Activated naive CD8-positive, alpha-beta T cell treated with anti-CD3 and anti-CD28 coated beads for 36 hours (primary cell): ENCODE measurements around the gene KCP. TPM values are rescaled to one million over a fixed set of nuclear protein-coding genes. Genes with fewer than 3 reads are reported as not detected.
A peak's percentile ranks its signal among the peaks of the same experiment; 100 is the strongest.
"Not testable (repeated sequence)": the region's sequence is repeated elsewhere in the genome, so short reads cannot be mapped to it uniquely, and the experiment has no call there.

Source experiments
- DNase-seq: peaks from one replicate; pipeline ENCODE4 v3.0.0; 2021
- H3K27ac Mint-ChIP-seq: one replicate; pipeline ENCODE4 v1.8.0; 2022; ENCODE audit warnings: mild to moderate bottlenecking, moderate library complexity, mixed read lengths
- H3K27me3 Mint-ChIP-seq: one replicate; pipeline ENCODE4 v1.8.0; 2022; ENCODE audit warnings: mild to moderate bottlenecking, mixed read lengths
- H3K36me3 Mint-ChIP-seq: one replicate; pipeline ENCODE4 v1.8.0; 2021; ENCODE audit warnings: mild to moderate bottlenecking, mixed read lengths
- H3K4me1 Mint-ChIP-seq: one replicate; pipeline ENCODE4 v1.8.0; 2021; ENCODE audit warnings: mixed read lengths
- H3K4me3 Mint-ChIP-seq: one replicate; pipeline ENCODE4 v1.8.0; 2022; ENCODE audit warnings: mild to moderate bottlenecking, moderate library complexity, mixed read lengths
- H3K9me3 Mint-ChIP-seq: one replicate; pipeline ENCODE4 v1.8.0; 2022; ENCODE audit warnings: mixed read lengths
- total RNA-seq, 2 experiments: library from RNA; stranded (reverse); gene quantifications; one replicate each; pipeline ENCODE4 v1.2.3, GENCODE V29; 2021

KCP gene
- total RNA-seq: under 1 TPM; 0.10 to 0.14 TPM

GRCh38 chr7:128910569-128910945 is at the start of gene KCP:
KCP (minus strand) TSS chr7:128910709; CDS start chr7:128910676, 33 bp downstream.
- Mint-ChIP-seq H3K27ac (no peak within 1 kb of the TSS), H3K27me3 (peaks cover 67% of the 10 kb centered on the region), H3K9me3 (no peaks in the 10 kb centered on the region), H3K4me1 (peaks cover 4% of the 10 kb centered on the region), H3K4me3 (no peak within 1 kb of the TSS), H3K36me3 (no peaks in the 10 kb centered on the region)
- no peak for DNase-seq

GRCh38 chr7:128959296-128959695 is 48.8 kb upstream of the KCP start:
- peak overlapping the region; percentile 38 for H3K27ac Mint-ChIP-seq
- peaks cover 31% of the 10 kb centered on the region for H3K4me1 Mint-ChIP-seq
- no peak overlapping the region for H3K4me3 Mint-ChIP-seq
- H3K9me3 Mint-ChIP-seq: no peaks in the 10 kb centered on the region
- DNase-seq: no peak
- peaks cover 49% of the 10 kb centered on the region for H3K36me3 Mint-ChIP-seq
- no peaks in the 10 kb centered on the region for H3K27me3 Mint-ChIP-seq

GRCh38 chr7:128955981-128956380 is 45.5 kb upstream of the KCP start:
- DNase-seq: no peak
- Mint-ChIP-seq H3K4me3 (no peak overlapping the region), H3K36me3 (peaks cover 41% of the 10 kb centered on the region), H3K9me3 (no peaks in the 10 kb centered on the region), H3K27ac (no peak overlapping the region), H3K27me3 (no peaks in the 10 kb centered on the region), H3K4me1 (peaks cover 10% of the 10 kb centered on the region)

GRCh38 chr7:128954830-128955802 is 44.6 kb upstream of the KCP start:
- no peak for DNase-seq
- Mint-ChIP-seq H3K4me1 (peaks cover 10% of the 10 kb centered on the region), H3K4me3 (no peak overlapping the region), H3K36me3 (peaks cover 39% of the 10 kb centered on the region), H3K27me3 (no peaks in the 10 kb centered on the region), H3K27ac (peak overlapping the region; percentile 54), H3K9me3 (no peaks in the 10 kb centered on the region)

GRCh38 chr7:128954150-128954549 is 43.6 kb upstream of the KCP start:
- Mint-ChIP-seq H3K27me3 (no peaks in the 10 kb centered on the region), H3K4me3 (no peak overlapping the region), H3K27ac (no peak overlapping the region), H3K9me3 (no peaks in the 10 kb centered on the region), H3K4me1 (peaks cover 4% of the 10 kb centered on the region), H3K36me3 (peaks cover 31% of the 10 kb centered on the region)
- DNase-seq: no peak

GRCh38 chr7:128951296-128951695 is 40.8 kb upstream of the KCP start:
- H3K36me3 Mint-ChIP-seq: peaks cover 13% of the 10 kb centered on the region
- DNase-seq: no peak
- H3K9me3 Mint-ChIP-seq: no peaks in the 10 kb centered on the region
- no peaks in the 10 kb centered on the region for H3K27me3 Mint-ChIP-seq
- H3K27ac Mint-ChIP-seq: no peak overlapping the region
- H3K4me1 Mint-ChIP-seq: peaks cover 2% of the 10 kb centered on the region
- H3K4me3 Mint-ChIP-seq: no peak overlapping the region

GRCh38 chr7:128948976-128949760 is 38.7 kb upstream of the KCP start:
- Mint-ChIP-seq H3K27me3 (no peaks in the 10 kb centered on the region), H3K9me3 (no peaks in the 10 kb centered on the region), H3K4me3 (no peak overlapping the region), H3K27ac (no peak overlapping the region), H3K4me1 (no peaks in the 10 kb centered on the region), H3K36me3 (peaks cover 6% of the 10 kb centered on the region)
- DNase-seq: no peak

GRCh38 chr7:128948312-128948973 is 37.9 kb upstream of the KCP start:
- no peak overlapping the region for H3K4me3 Mint-ChIP-seq
- H3K36me3 Mint-ChIP-seq: peaks cover 5% of the 10 kb centered on the region
- H3K27me3 Mint-ChIP-seq: no peaks in the 10 kb centered on the region
- DNase-seq: no peak
- H3K4me1 Mint-ChIP-seq: no peaks in the 10 kb centered on the region
- H3K9me3 Mint-ChIP-seq: no peaks in the 10 kb centered on the region
- no peak overlapping the region for H3K27ac Mint-ChIP-seq

- H3K27ac Mint-ChIP-seq: no peak overlapping the region
- no peak for DNase-seq
- H3K4me3 Mint-ChIP-seq: no peak overlapping the region
- H3K9me3 Mint-ChIP-seq: no peaks in the 10 kb centered on the region
- no peaks in the 10 kb centered on the region for H3K4me1 Mint-ChIP-seq
- H3K27me3 Mint-ChIP-seq: no peaks in the 10 kb centered on the region
- peaks cover 5% of the 10 kb centered on the region for H3K36me3 Mint-ChIP-seq
Observed at GRCh38 chr7:128947854-128948253, 37.3 kb upstream of the KCP start.

- Mint-ChIP-seq H3K4me1 (no peaks in the 10 kb centered on the region), H3K36me3 (peaks cover 5% of the 10 kb centered on the region), H3K9me3 (no peaks in the 10 kb centered on the region), H3K4me3 (no peak overlapping the region), H3K27me3 (no peaks in the 10 kb centered on the region), H3K27ac (no peak overlapping the region)
- no peak for DNase-seq
Observed at GRCh38 chr7:128946936-128947830, 36.7 kb upstream of the KCP start.

- no peak overlapping the region for H3K4me3 Mint-ChIP-seq
- DNase-seq: no peak
- H3K4me1 Mint-ChIP-seq: peaks cover 7% of the 10 kb centered on the region
- no peaks in the 10 kb centered on the region for H3K36me3 Mint-ChIP-seq
- H3K27me3 Mint-ChIP-seq: peaks cover 9% of the 10 kb centered on the region
- no peaks in the 10 kb centered on the region for H3K9me3 Mint-ChIP-seq
- H3K27ac Mint-ChIP-seq: no peak overlapping the region
Observed at GRCh38 chr7:128945668-128946366, 35.3 kb upstream of the KCP start.

GRCh38 chr7:128944487-128945236 is 34.2 kb upstream of the KCP start:
- Mint-ChIP-seq H3K4me3 (no peak overlapping the region), H3K27me3 (peaks cover 20% of the 10 kb centered on the region), H3K27ac (no peak overlapping the region), H3K36me3 (no peaks in the 10 kb centered on the region), H3K4me1 (peaks cover 16% of the 10 kb centered on the region), H3K9me3 (no peaks in the 10 kb centered on the region)
- no peak for DNase-seq

GRCh38 chr7:128943251-128943650 is 32.7 kb upstream of the KCP start:
- DNase-seq, H3K27ac Mint-ChIP-seq, H3K9me3 Mint-ChIP-seq, H3K4me3 Mint-ChIP-seq, H3K36me3 Mint-ChIP-seq: not testable (repeated sequence)
- peaks cover 34% of the 10 kb centered on the region for H3K27me3 Mint-ChIP-seq
- H3K4me1 Mint-ChIP-seq: peaks cover 21% of the 10 kb centered on the region
